Stimulated activated naive CD8-positive, alpha-beta T cell treated with anti-CD3 and anti-CD28 coated beads, Interleukin-15, Interleukin-2, amounts not matched to agents 100 ng/mL and 50 ng/mL, for 24 hours (primary cell): ENCODE results near the gene RNGTT.
A peak's percentile ranks its signal among the peaks of the same experiment; 100 is the strongest.

Source experiments
- H3K27ac Mint-ChIP-seq: one replicate; pipeline ENCODE4 v1.8.0; 2021; ENCODE audit warnings: mild to moderate bottlenecking, mixed read lengths
- H3K27me3 Mint-ChIP-seq: one replicate; pipeline ENCODE4 v1.8.0; 2021; ENCODE audit warnings: mixed read lengths
- H3K36me3 Mint-ChIP-seq: one replicate; pipeline ENCODE4 v1.8.0; 2021; ENCODE audit warnings: low read depth, mixed read lengths
- H3K4me1 Mint-ChIP-seq: one replicate; pipeline ENCODE4 v1.8.0; 2021; ENCODE audit warnings: low read depth, mixed read lengths
- H3K4me3 Mint-ChIP-seq: one replicate; pipeline ENCODE4 v1.8.0; 2021; ENCODE audit warnings: mild to moderate bottlenecking, mixed read lengths
- H3K9me3 Mint-ChIP-seq: one replicate; pipeline ENCODE4 v1.8.0; 2021; ENCODE audit warnings: mixed read lengths

RNGTT gene

GRCh38 chr6:88867841-88868731 is 95.3 kb downstream of the RNGTT start:
- Mint-ChIP-seq H3K4me3 (no peak overlapping the region), H3K27me3 (no peaks in the 10 kb centered on the region), H3K4me1 (peaks cover 42% of the 10 kb centered on the region), H3K27ac (no peak overlapping the region), H3K9me3 (no peaks in the 10 kb centered on the region), H3K36me3 (peaks cover 16% of the 10 kb centered on the region)

DNA sequence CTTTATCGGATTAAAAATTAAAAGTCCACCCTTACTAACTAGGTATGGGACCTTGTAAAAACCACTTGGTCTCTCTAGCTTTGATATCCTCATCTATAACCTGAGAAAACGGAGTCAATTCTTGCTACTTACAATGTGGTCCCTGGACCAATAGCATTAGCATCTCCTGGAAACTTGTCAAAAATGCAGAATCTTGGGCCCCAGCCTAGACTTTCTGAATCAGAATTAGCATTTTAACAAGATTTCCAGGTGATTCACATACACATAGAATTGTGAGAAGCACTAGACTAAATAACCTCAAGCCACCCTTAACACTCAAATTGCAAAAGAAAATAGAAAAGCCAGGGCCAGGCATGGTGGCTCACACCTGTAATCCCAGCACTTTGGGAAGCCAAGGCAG is 96.6 kb downstream of the RNGTT start:
- H3K4me3 Mint-ChIP-seq: no peak overlapping the region
- no peaks in the 10 kb centered on the region for H3K27me3 Mint-ChIP-seq
- H3K36me3 Mint-ChIP-seq: peaks cover 27% of the 10 kb centered on the region
- no peaks in the 10 kb centered on the region for H3K9me3 Mint-ChIP-seq
- H3K27ac Mint-ChIP-seq: no peak overlapping the region
- H3K4me1 Mint-ChIP-seq: peaks cover 37% of the 10 kb centered on the region

- Mint-ChIP-seq H3K4me3 (no peak overlapping the region), H3K27me3 (no peaks in the 10 kb centered on the region), H3K36me3 (peaks cover 35% of the 10 kb centered on the region), H3K4me1 (peaks cover 37% of the 10 kb centered on the region), H3K27ac (peak overlapping the region; percentile 3), H3K9me3 (no peaks in the 10 kb centered on the region)
These were observed 98.1 kb downstream of the RNGTT start for GRCh38 chr6:88865275-88865674.

DNA sequence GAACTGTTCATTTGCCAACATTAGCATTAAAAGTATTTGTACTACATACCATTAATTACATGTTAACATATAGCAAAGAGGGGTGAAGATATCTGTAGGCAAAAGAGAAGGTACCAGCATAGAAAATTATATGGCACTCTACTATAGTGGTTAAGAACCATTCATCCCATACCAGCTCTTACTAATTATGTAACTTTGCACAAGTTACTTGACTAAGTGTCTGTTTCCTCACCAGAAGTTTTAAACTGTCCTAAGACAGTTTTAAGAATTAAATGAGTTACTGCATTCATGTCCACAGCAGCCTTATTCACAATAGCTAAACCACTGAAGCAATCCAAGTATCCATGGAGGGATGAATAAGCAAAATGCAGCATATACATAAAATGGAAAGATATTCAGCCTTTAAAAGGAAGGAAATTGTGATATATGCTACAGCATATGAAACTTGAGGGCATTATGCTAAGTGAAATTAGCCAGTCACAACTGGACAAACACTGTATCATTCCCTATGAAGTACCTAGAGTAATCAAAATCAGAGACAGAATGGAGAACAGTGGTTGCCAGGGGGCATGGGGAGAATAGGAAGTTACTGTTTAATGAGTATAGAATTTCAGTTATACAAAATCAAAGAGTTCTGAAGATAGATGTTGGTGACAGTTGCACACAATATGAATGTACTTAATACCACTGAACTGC is 98.9 kb downstream of the RNGTT start:
- H3K9me3 Mint-ChIP-seq: no peaks in the 10 kb centered on the region
- no peaks in the 10 kb centered on the region for H3K27me3 Mint-ChIP-seq
- no peak overlapping the region for H3K4me3 Mint-ChIP-seq
- peaks cover 37% of the 10 kb centered on the region for H3K4me1 Mint-ChIP-seq
- no peak overlapping the region for H3K27ac Mint-ChIP-seq
- peaks cover 35% of the 10 kb centered on the region for H3K36me3 Mint-ChIP-seq

DNA sequence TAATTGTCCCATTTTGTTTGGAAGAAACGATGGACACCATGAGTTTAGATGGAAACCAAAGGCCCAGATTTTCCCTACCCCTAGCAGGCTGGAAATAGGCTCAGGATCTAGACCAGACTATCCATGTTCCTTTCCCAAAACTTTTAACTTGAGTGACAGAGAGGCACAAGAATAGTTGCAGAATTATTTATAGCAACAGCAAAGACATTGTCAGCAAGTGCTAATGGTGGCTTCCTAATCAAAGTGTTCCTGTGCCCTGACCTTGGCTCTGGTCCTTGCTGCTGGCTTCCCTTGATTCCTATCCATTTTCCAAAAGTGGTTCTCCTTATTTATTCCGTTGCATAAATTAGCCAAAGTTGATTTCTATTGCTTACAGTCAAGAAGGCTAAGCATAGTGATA is 103.1 kb downstream of the RNGTT start:
- Mint-ChIP-seq H3K27me3 (no peaks in the 10 kb centered on the region), H3K4me1 (peaks cover 9% of the 10 kb centered on the region), H3K27ac (no peak overlapping the region), H3K36me3 (peaks cover 23% of the 10 kb centered on the region), H3K9me3 (no peaks in the 10 kb centered on the region), H3K4me3 (no peak overlapping the region)

GRCh38 chr6:88858455-88858854 is 105.0 kb downstream of the RNGTT start:
- Mint-ChIP-seq H3K4me3 (no peak overlapping the region), H3K9me3 (no peaks in the 10 kb centered on the region), H3K27me3 (no peaks in the 10 kb centered on the region), H3K27ac (no peak overlapping the region), H3K36me3 (peaks cover 24% of the 10 kb centered on the region), H3K4me1 (no peaks in the 10 kb centered on the region)

DNA sequence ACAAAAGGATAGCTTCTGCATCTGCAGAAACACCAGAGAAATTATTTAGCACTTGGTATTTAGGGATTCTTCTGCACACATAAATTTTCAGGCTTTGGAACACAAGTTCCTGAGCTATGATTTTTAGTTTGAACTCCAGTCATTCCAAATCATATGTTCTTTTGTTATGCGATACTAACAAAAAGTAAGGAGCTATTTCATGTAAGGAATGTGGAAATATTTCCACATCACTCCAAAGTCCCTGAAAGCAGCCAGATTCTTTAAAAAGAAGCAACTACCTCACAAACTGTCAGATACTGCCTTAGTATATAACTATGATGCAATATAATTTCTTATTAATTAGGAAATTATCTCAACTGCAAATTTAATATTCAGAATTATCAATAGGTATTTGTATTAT is 106.9 kb downstream of the RNGTT start:
- Mint-ChIP-seq H3K36me3 (peaks cover 15% of the 10 kb centered on the region), H3K9me3 (no peaks in the 10 kb centered on the region), H3K4me1 (no peaks in the 10 kb centered on the region), H3K27ac (no peak overlapping the region), H3K27me3 (no peaks in the 10 kb centered on the region), H3K4me3 (no peak overlapping the region)

DNA sequence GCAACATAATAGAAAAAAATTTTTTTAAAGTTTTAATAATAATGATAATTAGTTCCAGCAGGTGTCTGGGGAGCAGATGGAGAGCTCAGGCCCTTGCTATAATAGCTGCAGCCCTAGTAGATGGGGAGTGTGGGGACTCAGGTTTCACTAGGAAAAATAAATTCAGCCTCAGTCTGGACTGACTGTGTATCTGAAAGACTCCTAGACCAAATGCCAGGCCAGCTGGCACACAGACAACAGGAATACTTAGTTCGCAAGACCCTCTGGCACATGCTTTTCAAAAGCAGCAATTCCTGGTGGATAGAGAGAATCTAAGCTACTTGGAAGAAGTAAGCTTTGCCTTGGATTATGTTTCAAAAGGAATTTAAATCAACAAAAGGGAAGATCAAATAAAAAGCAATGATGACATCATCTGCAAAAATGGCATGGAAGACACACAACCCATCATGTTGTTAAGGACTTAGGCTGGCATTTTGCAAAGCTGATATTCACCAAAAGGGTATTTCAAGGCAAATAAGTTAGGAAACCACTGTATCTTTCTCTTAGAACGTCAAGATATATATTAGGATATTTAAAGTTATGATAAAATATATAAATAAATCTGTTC is 107.8 kb downstream of the RNGTT start:
- peaks cover 9% of the 10 kb centered on the region for H3K36me3 Mint-ChIP-seq
- H3K9me3 Mint-ChIP-seq: no peaks in the 10 kb centered on the region
- H3K4me1 Mint-ChIP-seq: no peaks in the 10 kb centered on the region
- no peaks in the 10 kb centered on the region for H3K27me3 Mint-ChIP-seq
- H3K4me3 Mint-ChIP-seq: no peak overlapping the region
- no peak overlapping the region for H3K27ac Mint-ChIP-seq

DNA sequence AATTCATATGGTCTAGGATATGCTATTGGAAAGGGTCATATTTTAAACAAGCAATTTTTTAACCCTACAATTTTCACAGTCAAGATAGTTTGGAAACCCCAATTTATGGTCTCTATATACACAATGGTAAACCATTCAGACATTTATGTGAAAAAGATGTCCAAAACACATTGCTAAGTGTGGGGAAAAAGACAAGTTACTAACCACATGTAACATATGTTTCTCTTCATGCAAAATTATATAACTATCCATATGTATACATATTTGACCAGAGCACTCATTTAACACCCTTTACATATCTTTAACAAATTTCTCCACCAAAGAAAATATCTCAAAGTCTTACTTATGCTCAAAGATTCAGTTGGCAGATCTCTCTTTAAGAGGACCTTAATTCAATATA is 110.6 kb downstream of the RNGTT start:
- Mint-ChIP-seq H3K36me3 (peaks cover 9% of the 10 kb centered on the region), H3K9me3 (no peaks in the 10 kb centered on the region), H3K27me3 (no peaks in the 10 kb centered on the region), H3K4me1 (no peaks in the 10 kb centered on the region), H3K4me3 (no peak overlapping the region), H3K27ac (no peak overlapping the region)

DNA sequence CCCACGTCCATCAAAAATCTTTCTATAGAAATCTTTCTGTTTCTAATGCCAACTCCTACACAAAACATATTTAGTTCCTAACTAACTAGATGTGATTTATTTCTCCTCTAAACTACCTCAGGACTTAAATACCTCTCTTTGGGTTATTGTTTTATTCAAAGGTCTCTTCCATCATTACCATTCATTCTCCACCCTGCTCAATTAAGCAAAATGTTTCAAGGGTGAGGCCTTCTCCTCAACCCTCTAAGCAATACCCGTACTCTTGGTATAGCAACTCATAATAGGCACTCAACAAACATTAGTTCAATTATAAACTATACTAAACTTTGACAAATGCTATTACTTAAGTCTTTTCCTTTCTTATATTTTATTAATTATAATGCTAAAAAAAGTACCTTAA is 111.4 kb downstream of the RNGTT start:
- H3K4me1 Mint-ChIP-seq: no peaks in the 10 kb centered on the region
- H3K4me3 Mint-ChIP-seq: no peak overlapping the region
- H3K9me3 Mint-ChIP-seq: no peaks in the 10 kb centered on the region
- no peaks in the 10 kb centered on the region for H3K27me3 Mint-ChIP-seq
- no peak overlapping the region for H3K27ac Mint-ChIP-seq
- H3K36me3 Mint-ChIP-seq: peaks cover 9% of the 10 kb centered on the region

GRCh38 chr6:88848870-88849269 is 114.5 kb downstream of the RNGTT start:
- Mint-ChIP-seq H3K9me3 (no peaks in the 10 kb centered on the region), H3K4me3 (no peak overlapping the region), H3K27me3 (no peaks in the 10 kb centered on the region), H3K36me3 (peaks cover 18% of the 10 kb centered on the region), H3K4me1 (no peaks in the 10 kb centered on the region), H3K27ac (no peak overlapping the region)

DNA sequence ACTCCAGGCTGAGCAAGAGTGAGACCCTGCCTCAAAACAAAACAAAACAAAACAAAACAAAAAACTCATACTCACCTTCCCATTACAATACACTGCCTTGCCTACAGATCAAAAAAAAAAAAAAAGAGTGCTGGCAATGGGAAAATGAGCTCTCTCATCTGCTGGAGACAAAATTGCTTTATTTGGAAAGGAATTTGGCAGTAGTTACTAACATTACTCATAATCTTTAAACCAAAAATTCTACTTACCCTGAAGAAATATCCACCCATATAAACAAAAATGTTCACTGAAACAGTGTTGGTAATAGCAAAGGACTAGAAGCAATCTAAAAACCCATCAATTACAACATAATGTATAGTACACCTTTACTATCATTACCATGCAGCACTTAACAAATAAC is 120.4 kb downstream of the RNGTT start:
- H3K36me3 Mint-ChIP-seq: peaks cover 58% of the 10 kb centered on the region
- H3K4me1 Mint-ChIP-seq: no peaks in the 10 kb centered on the region
- H3K27me3 Mint-ChIP-seq: no peaks in the 10 kb centered on the region
- H3K27ac Mint-ChIP-seq: no peak overlapping the region
- peaks cover 4% of the 10 kb centered on the region for H3K9me3 Mint-ChIP-seq
- no peak overlapping the region for H3K4me3 Mint-ChIP-seq

DNA sequence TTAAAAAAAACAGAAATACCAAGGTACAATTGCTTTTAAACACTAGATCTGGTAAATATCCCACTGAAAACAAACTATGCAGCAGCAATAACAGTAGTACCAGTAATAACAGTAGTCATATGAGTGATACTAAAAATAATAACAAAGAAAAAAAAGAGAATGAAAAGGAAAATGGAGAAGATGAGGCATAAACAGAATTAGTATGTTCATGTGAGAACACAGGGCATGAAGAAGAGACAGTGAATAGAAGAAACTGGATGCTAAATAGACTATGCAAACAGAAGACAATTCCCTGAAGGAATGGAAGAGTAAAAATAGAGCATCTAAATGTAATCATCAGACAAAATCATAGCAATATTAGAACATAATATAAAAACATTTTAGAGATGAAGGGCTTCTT is 121.1 kb downstream of the RNGTT start:
- H3K36me3 Mint-ChIP-seq: peaks cover 65% of the 10 kb centered on the region
- no peak overlapping the region for H3K4me3 Mint-ChIP-seq
- H3K9me3 Mint-ChIP-seq: peaks cover 4% of the 10 kb centered on the region
- H3K4me1 Mint-ChIP-seq: no peaks in the 10 kb centered on the region
- H3K27ac Mint-ChIP-seq: peak overlapping the region; percentile 58
- H3K27me3 Mint-ChIP-seq: no peaks in the 10 kb centered on the region

DNA sequence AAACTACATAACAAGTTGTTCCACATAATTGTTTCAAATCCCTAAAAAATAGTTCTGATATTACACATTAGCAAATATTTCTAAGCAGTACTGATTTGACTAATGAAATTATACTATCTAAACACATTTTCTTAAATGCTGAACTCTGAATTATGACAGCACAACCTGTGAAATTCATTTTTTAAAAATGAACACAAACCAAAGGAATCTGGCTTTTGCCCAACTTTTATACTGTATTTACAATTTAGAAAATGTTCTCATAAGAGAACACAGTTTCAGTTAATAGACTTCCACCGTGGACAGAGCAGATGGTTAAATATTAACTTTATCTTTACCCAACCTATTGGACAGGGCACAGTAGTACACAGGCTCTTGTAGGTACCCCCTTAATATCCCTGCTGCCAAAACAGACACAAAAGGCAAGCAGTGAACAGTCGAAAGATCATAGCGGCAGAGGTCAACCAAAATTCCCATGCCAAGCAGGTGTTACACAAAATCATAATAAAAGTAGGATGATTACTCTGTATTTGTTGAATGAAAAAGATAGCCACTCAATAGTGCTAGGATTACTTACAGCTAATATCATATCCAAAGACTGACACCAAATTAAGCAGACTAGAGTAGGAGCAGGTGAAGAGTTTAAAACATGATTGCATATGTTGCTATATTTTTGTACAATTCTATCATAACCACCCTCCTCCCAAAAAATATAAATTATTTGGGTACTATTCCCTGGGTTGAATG is 122.5 kb downstream of the RNGTT start:
- no peak overlapping the region for H3K27ac Mint-ChIP-seq
- no peaks in the 10 kb centered on the region for H3K4me1 Mint-ChIP-seq
- H3K36me3 Mint-ChIP-seq: peaks cover 77% of the 10 kb centered on the region
- H3K9me3 Mint-ChIP-seq: peaks cover 4% of the 10 kb centered on the region
- H3K27me3 Mint-ChIP-seq: no peaks in the 10 kb centered on the region
- no peak overlapping the region for H3K4me3 Mint-ChIP-seq

- peaks cover 80% of the 10 kb centered on the region for H3K36me3 Mint-ChIP-seq
- H3K4me1 Mint-ChIP-seq: no peaks in the 10 kb centered on the region
- H3K27me3 Mint-ChIP-seq: no peaks in the 10 kb centered on the region
- H3K4me3 Mint-ChIP-seq: no peak overlapping the region
- no peak overlapping the region for H3K27ac Mint-ChIP-seq
- peaks cover 4% of the 10 kb centered on the region for H3K9me3 Mint-ChIP-seq
These were observed 123.1 kb downstream of the RNGTT start for GRCh38 chr6:88840289-88840688.
